ENCODE measurements around the gene PLEKHA4. TPM values are rescaled to one million over a fixed set of nuclear protein-coding genes. Genes with fewer than 3 reads are reported as not detected.
A peak's percentile ranks its signal among the peaks of the same experiment; 100 is the strongest.

PLEKHA4 gene
- total and polyA plus RNA-seq, 10 of the 15 experiments (the other 5 are each of a cell fraction or from before 2014, with no cell fraction given) = 0.13 to 10.0 (median 6.4) TPM; not detected in 1

- Histone ChIP-seq H3K4me2 (ENCODE audit: control insufficient read depth, insufficient read depth) (no peak overlapping the region), H3K79me2 (ENCODE audit: control insufficient read depth, insufficient read depth, low read length) (peaks cover 13% of the 10 kb centered on the region), H3K27ac (ENCODE audit: control insufficient read depth, insufficient read depth) (no peak overlapping the region), H3K36me3 (ENCODE audit: control insufficient read depth in 2 of 2, insufficient read depth in 2 of 2, low read length in 1 of 2) (no peaks in the 10 kb centered on the region; a peak in 1 of 4 replicates), H3K27me3 (replicated peaks in 1 of 2; ENCODE audit: control insufficient read depth in 2 of 2, insufficient read depth in 2 of 2, low read length in 1 of 2) (no peaks in the 10 kb centered on the region), H3K4me3 (no peak overlapping the region), H3K4me1 (ENCODE audit: control insufficient read depth, insufficient read depth, low read length) (no peaks in the 10 kb centered on the region), H3K9me3 (replicated peaks; ENCODE audit: control insufficient read depth, insufficient read depth, low read length) (no peaks in the 10 kb centered on the region), H4K20me1 (ENCODE audit: control insufficient read depth, insufficient read depth) (no peaks in the 10 kb centered on the region), H3K9ac (ENCODE audit: control insufficient read depth, insufficient read depth, low read length) (no peak overlapping the region), H2AFZ (ENCODE audit: control insufficient read depth, low read depth, low read length) (no peak overlapping the region)
- 87% methylated on average over 13 of the region's 13 CpGs for WGBS (ENCODE audit: insufficient coverage, insufficient replicate concordance, low lambda C conversion rate, missing lambda C conversion rate)
- BruUV-seq (replicated peaks) = no TSS peak
- ChIA-PET RAD21 (ENCODE audit: unreplicated experiment) (interaction anchor here (0.7 to 1.5 kb wide), 2 partner anchors 29 to 162 kb away, joined by 3 read pairs; partner anchors contain the start of gene CA11), CTCF (interaction anchor here (1.0 to 4.7 kb wide), 7 partner anchors 8 to 184 kb away, joined by 3 to 31 read pairs (median 8); partner anchors contain the start of gene HSD17B14), SMC1A (ENCODE audit: uncharacterized antibody, unreplicated experiment) (interaction anchor here (1.3 to 3.3 kb wide), 3 partner anchors 12 to 163 kb away, joined by 3 to 9 read pairs (median 6); partner anchors contain the start of gene HSD17B14), POLR2A (interaction anchor here (0.6 kb wide), 1 partner anchor 21 kb away, joined by 4 read pairs; no protein-coding TSS in a partner anchor)
- FAIRE-seq (no peak), ATAC-seq (no peak), DNase-seq (ENCODE audit: low read depth, low spot score) (no peak)
- intact Hi-C loops (cut with micrococcal nuclease; ENCODE audit: unreplicated experiment) (no loop called here), in situ Hi-C loops (cut with MboI) (no loop called here)
- TF ChIP-seq SIX5 (IDR thresholded peaks at IDR 0.05; ENCODE audit: low read depth, low read length, severe bottlenecking) = no peak
- TF ChIP-seq SUPT20H (IDR thresholded peaks at IDR 0.05; ENCODE audit: borderline replicate concordance, control insufficient read depth, low read depth, low read length) = no peak
- no peak for TF ChIP-seq USF1 (IDR thresholded peaks at IDR 0.05; ENCODE audit: borderline replicate concordance, extremely low read length, insufficient read depth, low read depth, low read length)
- TF ChIP-seq RBBP5 (conservative IDR thresholded peaks at IDR 0.05) = no peak
- TF ChIP-seq NR2C2 (IDR thresholded peaks at IDR 0.05; ENCODE audit: borderline replicate concordance, control insufficient read depth, insufficient read length, low read depth) = peak; percentile 68
- no peak for TF ChIP-seq STAT1 (conservative IDR thresholded peaks at IDR 0.05)
- TF ChIP-seq MEF2A (IDR thresholded peaks at IDR 0.05; ENCODE audit: insufficient read depth, low read depth, low read length) = no peak
- no peak for TF ChIP-seq POLR2AphosphoS5 (IDR thresholded peaks at IDR 0.05; ENCODE audit: low read length)
- TF ChIP-seq RB1 (IDR thresholded peaks at IDR 0.05; ENCODE audit: borderline replicate concordance) = no peak
- no peak for TF ChIP-seq PBX3 (IDR thresholded peaks at IDR 0.05; ENCODE audit: insufficient replicate concordance, low read depth, low read length)
- TF ChIP-seq, protein P1, sequence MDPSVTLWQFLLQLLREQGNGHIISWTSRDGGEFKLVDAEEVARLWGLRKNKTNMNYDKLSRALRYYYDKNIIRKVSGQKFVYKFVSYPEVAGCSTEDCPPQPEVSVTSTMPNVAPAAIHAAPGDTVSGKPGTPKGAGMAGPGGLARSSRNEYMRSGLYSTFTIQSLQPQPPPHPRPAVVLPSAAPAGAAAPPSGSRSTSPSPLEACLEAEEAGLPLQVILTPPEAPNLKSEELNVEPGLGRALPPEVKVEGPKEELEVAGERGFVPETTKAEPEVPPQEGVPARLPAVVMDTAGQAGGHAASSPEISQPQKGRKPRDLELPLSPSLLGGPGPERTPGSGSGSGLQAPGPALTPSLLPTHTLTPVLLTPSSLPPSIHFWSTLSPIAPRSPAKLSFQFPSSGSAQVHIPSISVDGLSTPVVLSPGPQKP (IDR thresholded peaks at IDR 0.05; ENCODE audit: low read depth, low read length) = no peak
- TF ChIP-seq CBX3 (IDR thresholded peaks at IDR 0.05; ENCODE audit: borderline replicate concordance, low read depth) = no peak
- no peak for TF ChIP-seq PAX8 (IDR thresholded peaks at IDR 0.05)
- no peak for TF ChIP-seq ZNF687 (IDR thresholded peaks at IDR 0.05)
- peak; percentile 81 for TF ChIP-seq NR2F1 (conservative IDR thresholded peaks at IDR 0.05)
- no peak for TF ChIP-seq CREB1 (IDR thresholded peaks at IDR 0.05; ENCODE audit: low read depth)
Measured at GRCh38 chr19:48807590-48808308, 60.7 kb downstream of the PLEKHA4 start.
